Camera-type eye (tissue), 1 donor: Measurements from ENCODE around the gene OR2Z1. TPM values are rescaled to one million over a fixed set of nuclear protein-coding genes. Genes with fewer than 3 reads are reported as not detected.

Experiments
- total RNA-seq: library from RNA; depleted of rRNA; stranded (reverse); fragments of >200 nt; gene quantifications from one replicate; pipeline ENCODE4 v1.2.3, GENCODE V29; 2014

Gene OR2Z1
- total RNA-seq = not detected

GRCh38 chr19:8721334-8721733 is at the start of gene OR2Z1:
Gene OR2Z1 (plus strand): TSS chr19:8721634. CDS start chr19:8731029, 9,395 bp downstream.

GRCh38 chr19:8698433-8699063 is 22.9 kb upstream of the OR2Z1 start, which contains the start of gene ACTL9:
Gene ACTL9 (minus strand): TSS chr19:8698795. CDS start chr19:8698701, 94 bp downstream.

Other genes starting within 250 kb of the OR2Z1 start
- 0.66 TPM for gene PRAM1, start 219.0 kb upstream of the OR2Z1 start, total RNA-seq
- 19.9 TPM for gene ZNF414, start 207.5 kb upstream of the OR2Z1 start, total RNA-seq
- 6.7 TPM for gene MYO1F, start 144.2 kb upstream of the OR2Z1 start, total RNA-seq
- 109 TPM for gene ADAMTS10, start 110.9 kb upstream of the OR2Z1 start, total RNA-seq
- gene NFILZ, start 91.0 kb upstream of the OR2Z1 start, total RNA-seq = not detected
- not detected for gene ACTL9, start 22.8 kb upstream of the OR2Z1 start, total RNA-seq
- gene ZNF558, start 110.7 kb downstream of the OR2Z1 start, total RNA-seq = 54.4 TPM
- gene MBD3L1, start 110.7 kb downstream of the OR2Z1 start, total RNA-seq = not detected